K562 (cell line): ENCODE measurements around the gene TUT1. TPM values are rescaled to one million over a fixed set of nuclear protein-coding genes. Genes with fewer than 3 reads are reported as not detected.

Experiments used
- ARID3A ChIP-seq: IDR thresholded peaks from 2 replicates; pipeline ENCODE4 v1.6.1; 2012; ENCODE audit warnings: low read depth, low read length, improper control_type of control experiment, borderline replicate concordance
- CBX2 ChIP-seq: fragments of 200-600 bp; sonication (generic); IDR thresholded peaks from one replicate; pipeline ENCODE4 v1.6.1; 2012; ENCODE audit warnings: mild to moderate bottlenecking, low read length, inconsistent platforms; ENCODE audit not compliant: insufficient read depth, poor library complexity, severe bottlenecking
- E2F1 ChIP-seq: sonication (generic); formaldehyde crosslinking; IDR thresholded peaks from 2 replicates; pipeline ENCODE4 v1.8.1; 2023; ENCODE audit warnings: mild to moderate bottlenecking, missing genetic modification reagents, moderate library complexity
- FIP1L1 ChIP-seq: fragments of 200-400 bp; formaldehyde crosslinking; IDR thresholded peaks from 2 replicates; pipeline ENCODE4 v1.6.1; 2018; ENCODE audit warnings: mild to moderate bottlenecking, low read depth, low read length; ENCODE audit not compliant: poor library complexity, severe bottlenecking
- FOXA3 ChIP-seq, 2 experiments: fragments of 450-650 bp in 1 of 2; sonication (generic) in 1 of 2; formaldehyde crosslinking; IDR thresholded peaks in 1 of 2; conservative IDR thresholded peaks in 1 of 2; 2 replicates each; pipeline versions ENCODE4 v1.4.0 to v1.8.0; 2020 to 2022; ENCODE audit warnings: mild to moderate bottlenecking in 2 of 2, missing genetic modification reagents in 1 of 2
- HDAC1 ChIP-seq, 2 experiments: fragments of 450-650 bp; IDR thresholded peaks; 2 replicates each; pipeline ENCODE4 v1.6.1; 2016 to 2017; ENCODE audit warnings: inconsistent platforms in 1 of 2, mild to moderate bottlenecking in 1 of 2, moderate library complexity in 1 of 2
- HMGXB4 ChIP-seq: sonication (generic); formaldehyde crosslinking; IDR thresholded peaks from 2 replicates; pipeline ENCODE4 v1.8.1; 2023; ENCODE audit warnings: mild to moderate bottlenecking, missing genetic modification reagents
- ID3 ChIP-seq, 2 experiments: fragments of 250-450 bp in 1 of 2; fragments of 450-650 bp in 1 of 2; sonication (Bioruptor Pico) in 1 of 2; IDR thresholded peaks; 2 replicates each; pipeline versions ENCODE4 v1.6.1 to v1.8.0; 2016 to 2021; ENCODE audit warnings: mild to moderate bottlenecking in 2 of 2, moderate library complexity in 2 of 2, missing compliant biosample characterization in 1 of 2, missing genetic modification characterization in 1 of 2
- KAT2B ChIP-seq: IDR thresholded peaks from one replicate; pipeline ENCODE4 v1.6.1; 2012; ENCODE audit warnings: low read depth, mild to moderate bottlenecking, control low read depth, inconsistent platforms, low read length, moderate library complexity
- PHF8 ChIP-seq: fragments of 200-600 bp; sonication (generic); IDR thresholded peaks from 2 replicates; pipeline ENCODE4 v1.6.1; 2012; ENCODE audit warnings: mixed run types, mild to moderate bottlenecking, inconsistent platforms, low read length, moderate library complexity, borderline replicate concordance
- PML ChIP-seq: IDR thresholded peaks from 2 replicates; pipeline ENCODE4 v1.6.1; 2012; ENCODE audit warnings: low read length, inconsistent platforms
- SPI1 ChIP-seq: IDR thresholded peaks from 2 replicates; pipeline ENCODE4 v1.6.1; 2011; ENCODE audit warnings: low read depth, low read length, control low read depth, borderline replicate concordance
- TAF1 ChIP-seq: IDR thresholded peaks from 2 replicates; pipeline ENCODE4 v1.6.1; 2011; ENCODE audit warnings: mild to moderate bottlenecking, low read length, moderate library complexity; ENCODE audit not compliant: insufficient read depth, control insufficient read depth, severe bottlenecking; ENCODE audit errors: extremely low read depth
- ZEB2 ChIP-seq: fragments of 450-650 bp; IDR thresholded peaks from 2 replicates; pipeline ENCODE4 v1.6.1; 2016
- ZNF184 ChIP-seq: sonication (generic); formaldehyde crosslinking; IDR thresholded peaks from 2 replicates; pipeline ENCODE4 v1.5.0; 2020; ENCODE audit warnings: missing genetic modification reagents
- ZNF324 ChIP-seq: fragments of 250-450 bp; sonication (Bioruptor Pico); IDR thresholded peaks from 2 replicates; pipeline ENCODE4 v1.4.0; 2020; ENCODE audit warnings: mild to moderate bottlenecking
- ZNF584 ChIP-seq: fragments of 200-800 bp; sonication (Bioruptor generic); IDR thresholded peaks from 2 replicates; pipeline ENCODE4 v1.6.1; 2016; ENCODE audit warnings: low read depth, mild to moderate bottlenecking, missing genetic modification characterization, missing compliant biosample characterization
- ZNF77 ChIP-seq: fragments of 250-450 bp; sonication (Bioruptor Pico); IDR thresholded peaks from 2 replicates; pipeline ENCODE4 v1.5.0; 2020
- ZSCAN29 ChIP-seq: fragments of 450-650 bp; IDR thresholded peaks from 2 replicates; pipeline ENCODE4 v1.6.1; 2017
- polyA plus RNA-seq, 8 experiments: library from polyadenylated mRNA; depleted of rRNA in 4 of 8; stranded (reverse) in 5 of 8; unstranded in 3 of 8; fragments of >200 nt; fragmentation: Nextera tagmentation in 2 of 8; fragmentation: Illumina TruSeq in 1 of 8; extraction: Ambion mirVana in 2 of 8; extraction: Trizol in 1 of 8; gene quantifications; 2 replicates each; pipeline versions ENCODE4 v1.2.1 to v1.2.3, GENCODE V29; 2011 to 2014; ENCODE audit warnings: inconsistent platforms in 1 of 8, missing spikeins in 1 of 8
- total RNA-seq, 7 experiments: library from RNA; depleted of rRNA in 6 of 7; stranded (reverse); fragments of >200 nt in 6 of 7; fragmentation: Illumina TruSeq in 2 of 7; extraction: Trizol in 2 of 7; gene quantifications; 2 replicates each; pipeline versions ENCODE4 v1.2.1 to v1.2.3, GENCODE V29; 2011 to 2021; ENCODE audit warnings: low replicate concordance in 1 of 7

Gene TUT1
- total and polyA plus RNA-seq, 9 of the 15 experiments (the other 6 are each of a cell fraction or from before 2014, with no cell fraction given): 0.66 to 44.3 (median 15.7) TPM

- TF ChIP-seq FIP1L1 (no peak), KAT2B (no peak), ZNF324 (no peak), ARID3A (no peak), CBX2 (no peak), TAF1 (peak; percentile 25), ZNF184 (CRISPR knock-in tag) (no peak), FOXA3 (CRISPR knock-in tag; conservative IDR thresholded peaks at IDR 0.05 in 1 of 2, IDR thresholded peaks at IDR 0.05 in 1 of 2) (peak; percentile 68 to 91), ZEB2 (peak; percentile 85), ZSCAN29 (no peak), PHF8 (peak; percentile 47; the same call in 1 of the 2 replicates), HMGXB4 (CRISPR knock-in tag) (no peak), PML (no peak), SPI1 (peak; percentile 48; the same call in 1 of the 2 replicates), ZNF77 (CRISPR knock-in tag) (no peak), HDAC1 (IDR thresholded peaks at IDR 0.05) (peak in 1 of 2 experiments; percentile 86; a peak in 2 of 4 replicates), ZNF584 (no peak), ID3 (CRISPR knock-in tag; IDR thresholded peaks at IDR 0.05) (no peak), ID3 (tag; IDR thresholded peaks at IDR 0.05) (peak; percentile 70; the same call in 1 of the 2 replicates), E2F1 (CRISPR knock-in tag) (no peak)
These were observed 38.1 kb downstream of the TUT1 start (continued) for GRCh38 chr11:62553080-62553838.
